ENCODE results near the gene GNB1L. TPM values are rescaled to one million over a fixed set of nuclear protein-coding genes. Genes with fewer than 3 reads are reported as not detected.

GNB1L gene
- total and polyA plus RNA-seq, 9 of the 15 experiments (the other 6 are each of a cell fraction or from before 2014, with no cell fraction given), result 0.56 to 50.5 (median 10.2) TPM

DNA sequence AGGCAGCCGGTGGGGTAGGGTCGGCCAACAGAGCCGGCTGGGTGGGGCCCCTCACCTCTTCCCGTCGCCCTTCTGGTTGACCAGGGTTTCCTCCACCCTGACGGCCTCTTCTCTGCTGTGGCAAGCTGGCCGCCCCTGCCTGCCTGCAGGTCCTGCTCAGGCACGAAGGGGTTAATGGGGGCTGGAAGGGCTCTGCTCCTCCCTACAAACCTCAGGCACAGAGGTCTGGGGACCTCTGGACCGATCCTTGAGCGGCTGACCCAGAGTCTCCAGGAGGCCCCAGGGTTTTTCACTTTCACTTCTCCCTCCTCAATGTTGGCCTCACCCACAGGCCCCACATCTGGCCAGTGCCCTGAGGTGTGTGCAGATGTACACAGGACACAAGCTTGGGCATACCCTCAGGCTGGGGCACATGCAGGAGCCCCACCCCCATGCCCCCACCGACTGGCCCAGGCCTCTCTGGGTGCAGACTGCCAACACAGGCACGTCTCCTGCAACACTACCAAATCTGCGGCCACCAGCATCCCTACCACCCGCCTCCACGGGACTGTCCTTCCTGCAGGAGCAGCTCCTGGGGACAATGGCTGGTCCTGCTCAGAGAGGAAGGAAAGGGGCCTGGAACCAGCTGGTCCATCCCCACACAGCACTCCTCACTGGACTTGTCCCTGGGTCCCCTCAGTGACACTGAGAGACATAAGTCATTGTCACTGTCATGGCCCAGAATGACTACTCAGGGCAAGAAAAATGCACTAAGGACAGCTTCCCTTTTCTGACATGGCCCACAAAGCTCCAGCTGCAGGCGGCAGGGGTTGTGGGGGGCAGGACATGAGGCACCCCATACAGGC is 97.3 kb downstream of the GNB1L start (continued):
- no peak for TF ChIP-seq ZBTB11 (CRISPR knock-in tag; IDR thresholded peaks at IDR 0.05)
- no peak for TF ChIP-seq ZNF3 (CRISPR knock-in tag; IDR thresholded peaks at IDR 0.05)
- no peak for TF ChIP-seq RBM39 (optimal IDR thresholded peaks at IDR 0.05; ENCODE audit: low read depth, low read length)
- no peak for TF ChIP-seq MEF2D (tag; conservative IDR thresholded peaks at IDR 0.05; ENCODE audit: low read depth)
- TF ChIP-seq STAT5A (IDR thresholded peaks at IDR 0.05; ENCODE audit: borderline replicate concordance, low read length), result no peak
- TF ChIP-seq, protein P1, sequence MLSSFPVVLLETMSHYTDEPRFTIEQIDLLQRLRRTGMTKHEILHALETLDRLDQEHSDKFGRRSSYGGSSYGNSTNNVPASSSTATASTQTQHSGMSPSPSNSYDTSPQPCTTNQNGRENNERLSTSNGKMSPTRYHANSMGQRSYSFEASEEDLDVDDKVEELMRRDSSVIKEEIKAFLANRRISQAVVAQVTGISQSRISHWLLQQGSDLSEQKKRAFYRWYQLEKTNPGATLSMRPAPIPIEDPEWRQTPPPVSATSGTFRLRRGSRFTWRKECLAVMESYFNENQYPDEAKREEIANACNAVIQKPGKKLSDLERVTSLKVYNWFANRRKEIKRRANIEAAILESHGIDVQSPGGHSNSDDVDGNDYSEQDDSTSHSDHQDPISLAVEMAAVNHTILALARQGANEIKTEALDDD (IDR thresholded peaks at IDR 0.05), result no peak
- peak; percentile 11; the same call in 1 of the 2 replicates for TF ChIP-seq TOE1 (IDR thresholded peaks at IDR 0.05; ENCODE audit: borderline replicate concordance)
- TF ChIP-seq TOE1 (CRISPR knock-in tag; IDR thresholded peaks at IDR 0.05; ENCODE audit: borderline replicate concordance, low read depth), result no peak
- no peak for TF ChIP-seq ZNF280B (CRISPR knock-in tag; IDR thresholded peaks at IDR 0.05)
- no peak for TF ChIP-seq SIRT6 (IDR thresholded peaks at IDR 0.05; ENCODE audit: low read depth, low read length)
- no peak for TF ChIP-seq ZNF766 (CRISPR knock-in tag; conservative IDR thresholded peaks at IDR 0.05)
- TF ChIP-seq, protein P2, sequence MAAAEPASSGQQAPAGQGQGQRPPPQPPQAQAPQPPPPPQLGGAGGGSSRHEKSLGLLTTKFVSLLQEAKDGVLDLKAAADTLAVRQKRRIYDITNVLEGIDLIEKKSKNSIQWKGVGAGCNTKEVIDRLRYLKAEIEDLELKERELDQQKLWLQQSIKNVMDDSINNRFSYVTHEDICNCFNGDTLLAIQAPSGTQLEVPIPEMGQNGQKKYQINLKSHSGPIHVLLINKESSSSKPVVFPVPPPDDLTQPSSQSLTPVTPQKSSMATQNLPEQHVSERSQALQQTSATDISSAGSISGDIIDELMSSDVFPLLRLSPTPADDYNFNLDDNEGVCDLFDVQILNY (CRISPR knock-in tag; IDR thresholded peaks at IDR 0.05), result no peak
- no peak for TF ChIP-seq PPARD (CRISPR knock-in tag; IDR thresholded peaks at IDR 0.05)
- no peak for TF ChIP-seq MAFG (tag; conservative IDR thresholded peaks at IDR 0.05)
- TF ChIP-seq NELFE (IDR thresholded peaks at IDR 0.05; ENCODE audit: insufficient read depth, insufficient read length), result no peak
- TF ChIP-seq ZNF212 (CRISPR knock-in tag; IDR thresholded peaks at IDR 0.05), result no peak
- no peak for TF ChIP-seq CBFA2T2 (conservative IDR thresholded peaks at IDR 0.05)
- no peak for TF ChIP-seq DACH1 (IDR thresholded peaks at IDR 0.05; ENCODE audit: partially characterized antibody)
- no peak for TF ChIP-seq ZNF121 (CRISPR knock-in tag; conservative IDR thresholded peaks at IDR 0.05)
- TF ChIP-seq PHTF2 (CRISPR knock-in tag; IDR thresholded peaks at IDR 0.05), result no peak
- no peak for TF ChIP-seq KLF16 (IDR thresholded peaks at IDR 0.05)
